WTC11 (cell line): ENCODE data around the gene TACR1.

ENCODE experiments used
- CREB1 ChIP-seq: sonication (generic); formaldehyde crosslinking; IDR thresholded peaks from 2 replicates; pipeline ENCODE4 v1.8.0; 2023; ENCODE audit warnings: mild to moderate bottlenecking, missing genetic modification reagents
- GABPB1 ChIP-seq: sonication (generic); formaldehyde crosslinking; IDR thresholded peaks from 2 replicates; pipeline ENCODE4 v1.8.1; 2023; ENCODE audit warnings: mild to moderate bottlenecking, missing genetic modification reagents
- ZNF232 ChIP-seq: sonication (generic); formaldehyde crosslinking; IDR thresholded peaks from 2 replicates; pipeline ENCODE4 v1.8.0; 2022; ENCODE audit warnings: mild to moderate bottlenecking, missing genetic modification reagents
- ZNF671 ChIP-seq: fragments of 250-450 bp; sonication (Bioruptor Pico); IDR thresholded peaks from 2 replicates; pipeline ENCODE4 v1.8.0; 2021; ENCODE audit warnings: mild to moderate bottlenecking
- TF ChIP-seq, protein P1 (sequence below): fragments of 200-600 bp; IDR thresholded peaks from 2 replicates; pipeline ENCODE4 v1.8.0; 2022; ENCODE audit warnings: antibody characterized with exemption
- TF ChIP-seq, protein P2 (sequence below): sonication (generic); formaldehyde crosslinking; IDR thresholded peaks from 2 replicates; pipeline ENCODE4 v1.8.1; 2023; ENCODE audit warnings: mild to moderate bottlenecking, missing genetic modification reagents, moderate library complexity
- TF ChIP-seq, protein P3 (sequence below): sonication (generic); formaldehyde crosslinking; IDR thresholded peaks from 2 replicates; pipeline ENCODE4 v1.8.0; 2023; ENCODE audit warnings: mild to moderate bottlenecking, missing genetic modification reagents

DNA sequence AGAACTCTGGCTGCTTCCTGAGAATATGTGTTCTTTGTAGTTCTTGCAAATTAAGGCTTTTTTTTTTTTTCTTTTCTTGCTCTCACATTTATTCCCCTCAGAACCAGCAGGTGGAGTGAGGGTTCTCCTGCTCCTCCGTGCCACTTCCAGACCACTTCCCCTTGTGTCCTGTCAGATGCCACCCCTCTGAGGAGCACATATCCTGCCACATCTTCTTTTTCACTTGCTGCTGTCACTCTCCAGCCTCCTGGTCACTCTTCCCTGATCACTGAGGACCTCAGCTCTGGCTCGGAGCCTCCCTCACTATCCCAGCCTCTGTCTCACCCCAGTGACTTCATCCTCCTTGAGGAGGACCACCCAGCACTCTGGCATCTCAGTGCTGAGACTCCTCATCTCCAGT lies 100.5 kb downstream of the TACR1 start:
- TF ChIP-seq, protein P1, sequence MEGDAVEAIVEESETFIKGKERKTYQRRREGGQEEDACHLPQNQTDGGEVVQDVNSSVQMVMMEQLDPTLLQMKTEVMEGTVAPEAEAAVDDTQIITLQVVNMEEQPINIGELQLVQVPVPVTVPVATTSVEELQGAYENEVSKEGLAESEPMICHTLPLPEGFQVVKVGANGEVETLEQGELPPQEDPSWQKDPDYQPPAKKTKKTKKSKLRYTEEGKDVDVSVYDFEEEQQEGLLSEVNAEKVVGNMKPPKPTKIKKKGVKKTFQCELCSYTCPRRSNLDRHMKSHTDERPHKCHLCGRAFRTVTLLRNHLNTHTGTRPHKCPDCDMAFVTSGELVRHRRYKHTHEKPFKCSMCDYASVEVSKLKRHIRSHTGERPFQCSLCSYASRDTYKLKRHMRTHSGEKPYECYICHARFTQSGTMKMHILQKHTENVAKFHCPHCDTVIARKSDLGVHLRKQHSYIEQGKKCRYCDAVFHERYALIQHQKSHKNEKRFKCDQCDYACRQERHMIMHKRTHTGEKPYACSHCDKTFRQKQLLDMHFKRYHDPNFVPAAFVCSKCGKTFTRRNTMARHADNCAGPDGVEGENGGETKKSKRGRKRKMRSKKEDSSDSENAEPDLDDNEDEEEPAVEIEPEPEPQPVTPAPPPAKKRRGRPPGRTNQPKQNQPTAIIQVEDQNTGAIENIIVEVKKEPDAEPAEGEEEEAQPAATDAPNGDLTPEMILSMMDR = peak; percentile 45
- TF ChIP-seq ZNF671 = no peak
- TF ChIP-seq ZNF232 = no peak
- TF ChIP-seq CREB1 (CRISPR knock-in tag) = no peak
- TF ChIP-seq, protein P2, sequence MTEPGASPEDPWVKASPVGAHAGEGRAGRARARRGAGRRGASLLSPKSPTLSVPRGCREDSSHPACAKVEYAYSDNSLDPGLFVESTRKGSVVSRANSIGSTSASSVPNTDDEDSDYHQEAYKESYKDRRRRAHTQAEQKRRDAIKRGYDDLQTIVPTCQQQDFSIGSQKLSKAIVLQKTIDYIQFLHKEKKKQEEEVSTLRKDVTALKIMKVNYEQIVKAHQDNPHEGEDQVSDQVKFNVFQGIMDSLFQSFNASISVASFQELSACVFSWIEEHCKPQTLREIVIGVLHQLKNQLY (CRISPR knock-in tag) = no peak
- TF ChIP-seq, protein P3, sequence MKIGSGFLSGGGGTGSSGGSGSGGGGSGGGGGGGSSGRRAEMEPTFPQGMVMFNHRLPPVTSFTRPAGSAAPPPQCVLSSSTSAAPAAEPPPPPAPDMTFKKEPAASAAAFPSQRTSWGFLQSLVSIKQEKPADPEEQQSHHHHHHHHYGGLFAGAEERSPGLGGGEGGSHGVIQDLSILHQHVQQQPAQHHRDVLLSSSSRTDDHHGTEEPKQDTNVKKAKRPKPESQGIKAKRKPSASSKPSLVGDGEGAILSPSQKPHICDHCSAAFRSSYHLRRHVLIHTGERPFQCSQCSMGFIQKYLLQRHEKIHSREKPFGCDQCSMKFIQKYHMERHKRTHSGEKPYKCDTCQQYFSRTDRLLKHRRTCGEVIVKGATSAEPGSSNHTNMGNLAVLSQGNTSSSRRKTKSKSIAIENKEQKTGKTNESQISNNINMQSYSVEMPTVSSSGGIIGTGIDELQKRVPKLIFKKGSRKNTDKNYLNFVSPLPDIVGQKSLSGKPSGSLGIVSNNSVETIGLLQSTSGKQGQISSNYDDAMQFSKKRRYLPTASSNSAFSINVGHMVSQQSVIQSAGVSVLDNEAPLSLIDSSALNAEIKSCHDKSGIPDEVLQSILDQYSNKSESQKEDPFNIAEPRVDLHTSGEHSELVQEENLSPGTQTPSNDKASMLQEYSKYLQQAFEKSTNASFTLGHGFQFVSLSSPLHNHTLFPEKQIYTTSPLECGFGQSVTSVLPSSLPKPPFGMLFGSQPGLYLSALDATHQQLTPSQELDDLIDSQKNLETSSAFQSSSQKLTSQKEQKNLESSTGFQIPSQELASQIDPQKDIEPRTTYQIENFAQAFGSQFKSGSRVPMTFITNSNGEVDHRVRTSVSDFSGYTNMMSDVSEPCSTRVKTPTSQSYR (CRISPR knock-in tag) = no peak
- no peak for TF ChIP-seq GABPB1 (CRISPR knock-in tag)
